ENCODE results near the gene NFE2L3.

- TF ChIP-seq, protein P1, sequence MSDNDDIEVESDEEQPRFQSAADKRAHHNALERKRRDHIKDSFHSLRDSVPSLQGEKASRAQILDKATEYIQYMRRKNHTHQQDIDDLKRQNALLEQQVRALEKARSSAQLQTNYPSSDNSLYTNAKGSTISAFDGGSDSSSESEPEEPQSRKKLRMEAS (IDR thresholded peaks at IDR 0.05): no peak
- TF ChIP-seq CTCF (IDR thresholded peaks at IDR 0.05; ENCODE audit: low read depth, low read length, missing input control): no peak
- TF ChIP-seq, protein P2, sequence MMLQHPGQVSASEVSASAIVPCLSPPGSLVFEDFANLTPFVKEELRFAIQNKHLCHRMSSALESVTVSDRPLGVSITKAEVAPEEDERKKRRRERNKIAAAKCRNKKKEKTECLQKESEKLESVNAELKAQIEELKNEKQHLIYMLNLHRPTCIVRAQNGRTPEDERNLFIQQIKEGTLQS (IDR thresholded peaks at IDR 0.05): no peak
- TF ChIP-seq EGR1 (IDR thresholded peaks at IDR 0.05; ENCODE audit: low read depth in 2 of 2): no peak
- TF ChIP-seq, protein P3, sequence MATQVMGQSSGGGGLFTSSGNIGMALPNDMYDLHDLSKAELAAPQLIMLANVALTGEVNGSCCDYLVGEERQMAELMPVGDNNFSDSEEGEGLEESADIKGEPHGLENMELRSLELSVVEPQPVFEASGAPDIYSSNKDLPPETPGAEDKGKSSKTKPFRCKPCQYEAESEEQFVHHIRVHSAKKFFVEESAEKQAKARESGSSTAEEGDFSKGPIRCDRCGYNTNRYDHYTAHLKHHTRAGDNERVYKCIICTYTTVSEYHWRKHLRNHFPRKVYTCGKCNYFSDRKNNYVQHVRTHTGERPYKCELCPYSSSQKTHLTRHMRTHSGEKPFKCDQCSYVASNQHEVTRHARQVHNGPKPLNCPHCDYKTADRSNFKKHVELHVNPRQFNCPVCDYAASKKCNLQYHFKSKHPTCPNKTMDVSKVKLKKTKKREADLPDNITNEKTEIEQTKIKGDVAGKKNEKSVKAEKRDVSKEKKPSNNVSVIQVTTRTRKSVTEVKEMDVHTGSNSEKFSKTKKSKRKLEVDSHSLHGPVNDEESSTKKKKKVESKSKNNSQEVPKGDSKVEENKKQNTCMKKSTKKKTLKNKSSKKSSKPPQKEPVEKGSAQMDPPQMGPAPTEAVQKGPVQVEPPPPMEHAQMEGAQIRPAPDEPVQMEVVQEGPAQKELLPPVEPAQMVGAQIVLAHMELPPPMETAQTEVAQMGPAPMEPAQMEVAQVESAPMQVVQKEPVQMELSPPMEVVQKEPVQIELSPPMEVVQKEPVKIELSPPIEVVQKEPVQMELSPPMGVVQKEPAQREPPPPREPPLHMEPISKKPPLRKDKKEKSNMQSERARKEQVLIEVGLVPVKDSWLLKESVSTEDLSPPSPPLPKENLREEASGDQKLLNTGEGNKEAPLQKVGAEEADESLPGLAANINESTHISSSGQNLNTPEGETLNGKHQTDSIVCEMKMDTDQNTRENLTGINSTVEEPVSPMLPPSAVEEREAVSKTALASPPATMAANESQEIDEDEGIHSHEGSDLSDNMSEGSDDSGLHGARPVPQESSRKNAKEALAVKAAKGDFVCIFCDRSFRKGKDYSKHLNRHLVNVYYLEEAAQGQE (IDR thresholded peaks at IDR 0.05): no peak
- TF ChIP-seq JUND (IDR thresholded peaks at IDR 0.05): no peak
- TF ChIP-seq FOXA1 (IDR thresholded peaks at IDR 0.05): no peak
- no peak for TF ChIP-seq RAD21 (IDR thresholded peaks at IDR 0.05)
Measured at GRCh38 chr7:26168458-26169023, 16.5 kb downstream of the NFE2L3 start.
